22Rv1 (cell line): ENCODE measurements around the gene FAM24B.

Experiments
- CTCF ChIP-seq: fragments of 450-650 bp; IDR thresholded peaks from 2 replicates; pipeline ENCODE4 v1.5.1; 2017; ENCODE audit warnings: mild to moderate bottlenecking
- ZFX ChIP-seq: fragments of 450-650 bp; IDR thresholded peaks from 2 replicates; pipeline ENCODE4 v1.6.1; 2017; ENCODE audit warnings: antibody characterized with exemption, borderline replicate concordance

- TF ChIP-seq CTCF (no peak), ZFX (no peak)
Measured at GRCh38 chr10:122839505-122839904, 39.9 kb downstream of the FAM24B start.
